HCT116 (cell line): ENCODE results near the gene C19orf38. TPM values are rescaled to one million over a fixed set of nuclear protein-coding genes. Genes with fewer than 3 reads are reported as not detected.

Experiments used
- ATAC-seq: fragments of 200-7000 bp; cut with Tn5 transposase; 2 replicates; pipeline ENCODE4 v1.9.1; 2020; ENCODE audit warnings: mild to moderate bottlenecking, moderate library complexity
- Bru-seq: library from RNA; stranded (reverse); fragments of 400-500 nt; gene quantifications from one replicate; lab custom pipeline; 2021; lab: Mats Ljungman, UMichigan
- BruChase-seq, 2 experiments: library from RNA; stranded (reverse); fragments of 400-500 nt; gene quantifications; one replicate each; lab custom pipeline; 2021; lab: Mats Ljungman, UMichigan
- BruUV-seq: library from RNA; stranded (reverse); fragments of 400-500 nt; replicated peaks from 2 replicates; lab custom pipeline; 2021; lab: Mats Ljungman, UMichigan
- CTCF ChIA-PET: fragments of 300-600 bp; sonication (Branson Sonifier 250); formaldehyde crosslinking; loops from one replicate; lab custom pipeline; 2021; ENCODE audit warnings: antibody characterized with exemption; lab: Charles Lee
- POLR2A ChIA-PET: fragments of 300-600, 350-600 bp; sonication (Branson Sonifier 250); formaldehyde crosslinking; loops from one replicate; lab custom pipeline; 2021; ENCODE audit warnings: antibody characterized with exemption; lab: Charles Lee
- RAD21 ChIA-PET, 2 experiments: fragments of 300-600 bp; sonication (Branson Sonifier 250); formaldehyde crosslinking; loops; one replicate each; lab custom pipeline; 2023; ENCODE audit warnings: low total read pairs in 2 of 2; ENCODE audit not compliant: uncharacterized antibody in 2 of 2, unreplicated experiment in 2 of 2, low non-redundant PET in 1 of 2; lab: Charles Lee
- DNase-seq: peaks from one replicate; pipeline ENCODE4 v3.0.0-alpha.2; 2010; ENCODE audit warnings: low read depth, low spot score
- H2AFZ ChIP-seq: fragments of 200-600 bp; shearing (Covaris generic), sonication (generic); 2 replicates; pipeline ENCODE4 v1.6.1; 2017; ENCODE audit warnings: low read depth, mixed run types, mixed read lengths, antibody characterized with exemption, low read length; ENCODE audit not compliant: poor library complexity, severe bottlenecking
- H3K27ac ChIP-seq: 2 replicates; pipeline ENCODE4 v1.5.1; 2012; ENCODE audit warnings: low read depth, low read length
- H3K27me3 ChIP-seq: fragments of 200-600 bp; sonication (generic); 2 replicates; pipeline ENCODE4 v1.6.1; 2016; ENCODE audit warnings: mixed run types, low read length, mixed read lengths; ENCODE audit not compliant: insufficient read depth
- H3K36me3 ChIP-seq, 2 experiments: fragments of 200-500 bp in 1 of 2; fragments of 200-600 bp in 1 of 2; sonication (Bioruptor generic) in 1 of 2; sonication (generic) in 1 of 2; 2 replicates each; pipeline versions ENCODE4 v1.5.1 to v1.6.1; 2014 to 2016; ENCODE audit warnings: low read length in 2 of 2, inconsistent platforms in 1 of 2, mixed read lengths in 1 of 2, mixed run types in 1 of 2; ENCODE audit not compliant: insufficient read depth in 2 of 2, control insufficient read depth in 1 of 2
- H3K4me1 ChIP-seq, 2 experiments: fragments of 200-600 bp in 1 of 2; sonication (generic) in 1 of 2; 2 replicates each; pipeline versions ENCODE4 v1.5.1 to v1.6.1; 2012 to 2017; ENCODE audit warnings: low read length in 2 of 2, inconsistent platforms in 1 of 2, mild to moderate bottlenecking in 1 of 2, mixed read lengths in 1 of 2, mixed run types in 1 of 2, moderate library complexity in 1 of 2; ENCODE audit not compliant: insufficient read depth in 2 of 2, control insufficient read depth in 1 of 2
- H3K4me2 ChIP-seq: fragments of 200-600 bp; sonication (generic); 2 replicates; pipeline ENCODE4 v1.6.1; 2017; ENCODE audit warnings: mixed run types, low read length, mixed read lengths
- H3K4me3 ChIP-seq, 2 experiments: fragments of 200-600 bp in 1 of 2; sonication (generic) in 1 of 2; replicated peaks in 1 of 2; 2 replicates each; pipeline ENCODE4 v1.5.1; 2011 to 2016; ENCODE audit warnings: low read length in 2 of 2, control low read depth in 1 of 2, low read depth in 1 of 2, mild to moderate bottlenecking in 1 of 2, mixed read lengths in 1 of 2, mixed run types in 1 of 2
- H3K79me2 ChIP-seq: fragments of 200-600 bp; sonication (generic); 2 replicates; pipeline ENCODE4 v1.6.1; 2017; ENCODE audit warnings: mild to moderate bottlenecking, mixed run types, low read length, moderate library complexity, mixed read lengths; ENCODE audit not compliant: insufficient read depth
- H3K9ac ChIP-seq: fragments of 200-600 bp; sonication (generic); 2 replicates; pipeline ENCODE4 v1.6.1; 2016; ENCODE audit warnings: low read length, mixed read lengths
- H3K9me2 ChIP-seq: fragments of 200-600 bp; sonication (generic), shearing (Covaris generic); 2 replicates; pipeline ENCODE4 v1.6.1; 2017; ENCODE audit warnings: mixed run types, mild to moderate bottlenecking, moderate library complexity; ENCODE audit not compliant: insufficient read depth
- H3K9me3 ChIP-seq, 2 experiments: fragments of 200-500 bp in 1 of 2; fragments of 200-600 bp in 1 of 2; sonication (Bioruptor generic) in 1 of 2; sonication (generic) in 1 of 2; 2 replicates each; pipeline ENCODE4 v1.6.1; 2014 to 2017; ENCODE audit warnings: low read length in 2 of 2, mixed read lengths in 2 of 2, inconsistent platforms in 1 of 2, low read depth in 1 of 2, mild to moderate bottlenecking in 1 of 2, mixed run types in 1 of 2, moderate library complexity in 1 of 2; ENCODE audit not compliant: control insufficient read depth in 1 of 2, insufficient read depth in 1 of 2
- H4K20me1 ChIP-seq: fragments of 200-600 bp; sonication (generic), shearing (Covaris generic); 2 replicates; pipeline ENCODE4 v1.6.1; 2017; ENCODE audit warnings: mixed run types, mild to moderate bottlenecking, moderate library complexity; ENCODE audit not compliant: insufficient read depth
- CEBPB ChIP-seq: IDR thresholded peaks from 2 replicates; pipeline ENCODE4 v1.6.1; 2012; ENCODE audit warnings: low read depth
- ELF1 ChIP-seq: IDR thresholded peaks from 2 replicates; pipeline ENCODE4 v1.6.1; 2012; ENCODE audit warnings: low read depth, borderline replicate concordance
- EZH2 ChIP-seq: fragments of 200-600 bp; sonication (generic); IDR thresholded peaks from 2 replicates; pipeline ENCODE4 v1.6.1; 2017; ENCODE audit warnings: antibody characterized with exemption, mixed run types
- EZH2phosphoT487 ChIP-seq: fragments of 200-600 bp; IDR thresholded peaks from 2 replicates; pipeline ENCODE4 v1.6.1; 2018; ENCODE audit warnings: antibody characterized with exemption, borderline replicate concordance
- FOSL1 ChIP-seq: IDR thresholded peaks from 2 replicates; pipeline ENCODE4 v1.6.1; 2012; ENCODE audit warnings: low read depth
- POLR2A ChIP-seq: IDR thresholded peaks from 2 replicates; pipeline ENCODE4 v1.7.0; 2011; ENCODE audit warnings: borderline replicate concordance; ENCODE audit not compliant: insufficient read depth, insufficient read length; ENCODE audit errors: extremely low read depth
- REST ChIP-seq: IDR thresholded peaks from 2 replicates; pipeline ENCODE4 v1.6.1; 2012; ENCODE audit warnings: low read depth
- TCF7L2 ChIP-seq: IDR thresholded peaks from 2 replicates; pipeline ENCODE4 v1.7.0; 2011; ENCODE audit warnings: borderline replicate concordance, inconsistent platforms; ENCODE audit not compliant: insufficient read depth, insufficient read length; ENCODE audit errors: extremely low read depth
- ZNF274 ChIP-seq: fragments of 200-500 bp; sonication (Bioruptor generic); IDR thresholded peaks from 2 replicates; pipeline ENCODE4 v1.6.1; 2014; ENCODE audit warnings: mild to moderate bottlenecking, low read depth, low read length, inconsistent platforms
- intact Hi-C: fragments of 100-400 bp; cut with micrococcal nuclease; formaldehyde crosslinking; loops from 2 replicates; pipeline ENCODE4 v1.10.0; 2022
- long read RNA-seq: library from polyadenylated mRNA; unstranded; transcript quantifications from one replicate; pipeline ENCODE4 v2.0.0, GENCODE V29; 2021; ENCODE audit not compliant: unreplicated experiment
- polyA plus RNA-seq: library from polyadenylated mRNA; unstranded; fragments of >200 nt; gene quantifications from 2 replicates; pipeline ENCODE4 v1.2.1, GENCODE V29; 2012; ENCODE audit warnings: missing spikeins
- total RNA-seq: library from RNA; stranded (reverse); gene quantifications from one replicate; pipeline ENCODE4 v1.2.1, GENCODE V29; 2021; ENCODE audit not compliant: unreplicated experiment
- TF ChIP-seq, protein P1 (sequence below), 3 experiments: fragments of 200-600 bp in 1 of 3; sonication (generic) in 1 of 3; IDR thresholded peaks in 2 of 3; conservative IDR thresholded peaks in 1 of 3; 2 replicates each; pipeline ENCODE4 v1.5.1; 2012 to 2017; ENCODE audit warnings: low read depth in 2 of 3, low read length in 2 of 3, antibody characterized with exemption in 1 of 3, borderline replicate concordance in 1 of 3, control low read depth in 1 of 3, mild to moderate bottlenecking in 1 of 3, mixed read lengths in 1 of 3, mixed run types in 1 of 3, moderate library complexity in 1 of 3; ENCODE audit not compliant: insufficient read depth in 1 of 3
- TF ChIP-seq, protein P2 (sequence below): IDR thresholded peaks from 2 replicates; pipeline ENCODE4 v1.6.1; 2012

C19orf38 gene, protein sequence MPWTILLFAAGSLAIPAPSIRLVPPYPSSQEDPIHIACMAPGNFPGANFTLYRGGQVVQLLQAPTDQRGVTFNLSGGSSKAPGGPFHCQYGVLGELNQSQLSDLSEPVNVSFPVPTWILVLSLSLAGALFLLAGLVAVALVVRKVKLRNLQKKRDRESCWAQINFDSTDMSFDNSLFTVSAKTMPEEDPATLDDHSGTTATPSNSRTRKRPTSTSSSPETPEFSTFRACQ
- 0.74 TPM for total RNA-seq
- polyA plus RNA-seq = 0.17 and 0.42 TPM in 2 replicates
- Bru-seq, nascent RNA = percentile 22 among the genes with signal in this experiment
- percentile 42 among the genes with signal in this experiment for BruChase-seq, experiment 1, labeled RNA remaining after a 6-hour chase
- percentile 22 among the genes with signal in this experiment for BruChase-seq, experiment 2, labeled RNA remaining after a 2-hour chase
- long read RNA-seq, partial matches to known transcripts = 0 of 1 reads
- long read RNA-seq, other reads (novel, unspliced or antisense) = 0 of 1 reads

- Histone ChIP-seq H3K9me3 (no peaks in the 10 kb centered on the region), H3K79me2 (no peaks in the 10 kb centered on the region), H2AFZ (no peak within 1 kb of the TSS), H3K27me3 (no peaks in the 10 kb centered on the region), H3K4me3 (no peak within 1 kb of the TSS), H3K4me2 (no peak within 1 kb of the TSS), H4K20me1 (no peaks in the 10 kb centered on the region), H3K9ac (no peak within 1 kb of the TSS), H3K27ac (no peak within 1 kb of the TSS), H3K9me2 (no peaks in the 10 kb centered on the region), H3K4me1 (peaks cover 2 to 6% of the 10 kb centered on the region in 2 experiments; a peak in 2 of 4 replicates), H3K36me3 (no peaks in the 10 kb centered on the region)
- no peak for DNase-seq
- TF ChIP-seq, protein P1, sequence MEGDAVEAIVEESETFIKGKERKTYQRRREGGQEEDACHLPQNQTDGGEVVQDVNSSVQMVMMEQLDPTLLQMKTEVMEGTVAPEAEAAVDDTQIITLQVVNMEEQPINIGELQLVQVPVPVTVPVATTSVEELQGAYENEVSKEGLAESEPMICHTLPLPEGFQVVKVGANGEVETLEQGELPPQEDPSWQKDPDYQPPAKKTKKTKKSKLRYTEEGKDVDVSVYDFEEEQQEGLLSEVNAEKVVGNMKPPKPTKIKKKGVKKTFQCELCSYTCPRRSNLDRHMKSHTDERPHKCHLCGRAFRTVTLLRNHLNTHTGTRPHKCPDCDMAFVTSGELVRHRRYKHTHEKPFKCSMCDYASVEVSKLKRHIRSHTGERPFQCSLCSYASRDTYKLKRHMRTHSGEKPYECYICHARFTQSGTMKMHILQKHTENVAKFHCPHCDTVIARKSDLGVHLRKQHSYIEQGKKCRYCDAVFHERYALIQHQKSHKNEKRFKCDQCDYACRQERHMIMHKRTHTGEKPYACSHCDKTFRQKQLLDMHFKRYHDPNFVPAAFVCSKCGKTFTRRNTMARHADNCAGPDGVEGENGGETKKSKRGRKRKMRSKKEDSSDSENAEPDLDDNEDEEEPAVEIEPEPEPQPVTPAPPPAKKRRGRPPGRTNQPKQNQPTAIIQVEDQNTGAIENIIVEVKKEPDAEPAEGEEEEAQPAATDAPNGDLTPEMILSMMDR (IDR thresholded peaks at IDR 0.05 in 2 of 3, conservative IDR thresholded peaks at IDR 0.05 in 1 of 3; ENCODE audit: borderline replicate concordance in 1 of 3, insufficient read depth in 1 of 3, low read depth in 2 of 3, low read length in 2 of 3) = no peak
- no peak for TF ChIP-seq EZH2phosphoT487
- ChIA-PET POLR2A (no interaction called here), CTCF (interaction anchor here (1.2 kb wide), 1 partner anchor 10 kb away, joined by 3 read pairs; no protein-coding TSS in a partner anchor), RAD21 (no interaction called here)
- intact Hi-C loops = no loop called here
- BruUV-seq = no TSS peak
- no peak for ATAC-seq
Observed at GRCh38 chr19:10848230-10848856, at the start of gene C19orf38. C19orf38 (plus strand) TSS chr19:10848415; CDS start chr19:10848509, 94 bp downstream.

- Histone ChIP-seq H3K9ac (no peak overlapping the region), H3K4me1 (no peaks in the 10 kb centered on the region), H3K9me2 (no peaks in the 10 kb centered on the region), H3K27me3 (no peaks in the 10 kb centered on the region), H3K79me2 (no peaks in the 10 kb centered on the region), H3K27ac (no peak overlapping the region), H2AFZ (no peak overlapping the region), H3K36me3 (peaks cover 7 to 40% of the 10 kb centered on the region in 2 experiments; a peak in 3 of 4 replicates), H3K9me3 (no peaks in the 10 kb centered on the region), H4K20me1 (no peaks in the 10 kb centered on the region), H3K4me3 (no peak overlapping the region), H3K4me2 (no peak overlapping the region)
- ChIA-PET RAD21 (no interaction called here), CTCF (no interaction called here), POLR2A (no interaction called here)
- ATAC-seq (no peak), DNase-seq (no peak)
- intact Hi-C loops = no loop called here
- no TSS peak for BruUV-seq
- TF ChIP-seq EZH2phosphoT487 = no peak
- TF ChIP-seq POLR2A = no peak
- no peak for TF ChIP-seq EZH2
- no peak for TF ChIP-seq ELF1
- no peak for TF ChIP-seq CEBPB
- TF ChIP-seq, protein P2, sequence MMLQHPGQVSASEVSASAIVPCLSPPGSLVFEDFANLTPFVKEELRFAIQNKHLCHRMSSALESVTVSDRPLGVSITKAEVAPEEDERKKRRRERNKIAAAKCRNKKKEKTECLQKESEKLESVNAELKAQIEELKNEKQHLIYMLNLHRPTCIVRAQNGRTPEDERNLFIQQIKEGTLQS = no peak
- TF ChIP-seq ZNF274 = no peak
- TF ChIP-seq TCF7L2 = no peak
- TF ChIP-seq REST = no peak
- no peak for TF ChIP-seq FOSL1
Observed at GRCh38 chr19:10800488-10800887, 47.7 kb upstream of the C19orf38 start.
